Sigmoid colon (tissue), 3 donors: ENCODE data around the gene KIAA0930.

Experiments used
- CTCF ChIP-seq, 4 experiments: fragments of 450-650 bp in 3 of 4; fragments of 200-600 bp in 1 of 4; IDR thresholded peaks; one replicate each; pipeline ENCODE4 v1.5.1; 2016 to 2019; ENCODE audit warnings: antibody characterized with exemption in 4 of 4, mild to moderate bottlenecking in 3 of 4, moderate library complexity in 2 of 4
- POLR2A ChIP-seq, 2 donors: fragments of 450-650 bp; IDR thresholded peaks; one replicate each; pipeline ENCODE4 v1.6.1; 2016; ENCODE audit warnings: antibody characterized with exemption in 2 of 2, mild to moderate bottlenecking in 2 of 2, moderate library complexity in 2 of 2

- no peak for TF ChIP-seq CTCF (IDR thresholded peaks at IDR 0.05)
- no peak for TF ChIP-seq POLR2A (IDR thresholded peaks at IDR 0.05)
Measured at GRCh38 chr22:45169591-45170466, 70.9 kb downstream of the KIAA0930 start.
